ENCODE data around the gene TNFRSF6B. TPM values are rescaled to one million over a fixed set of nuclear protein-coding genes. Genes with fewer than 3 reads are reported as not detected.

Gene TNFRSF6B
- total RNA-seq (2021; ENCODE audit: unreplicated experiment), result not detected
- polyA plus RNA-seq (2012; ENCODE audit: insufficient read length), result 1.4 TPM
- Bru-seq, nascent RNA, result not detected
- BruChase-seq, experiment 1, labeled RNA remaining after a 2-hour chase, result percentile 48 among the genes with signal in this experiment
- percentile 51 among the genes with signal in this experiment for BruChase-seq, experiment 2, labeled RNA remaining after a 6-hour chase
- long read RNA-seq, partial matches to known transcripts, result 0 of 1 reads
- long read RNA-seq, other reads (novel, unspliced or antisense), result 0 of 1 reads

GRCh38 chr20:63696628-63697356 lies at the start of gene TNFRSF6B:
TNFRSF6B (plus strand) TSS chr20:63696652; CDS start chr20:63696768, 116 bp downstream.
- Histone ChIP-seq H3K9me3 (ENCODE audit: control insufficient read depth, insufficient read depth, low read depth, low read length) (no peaks in the 10 kb centered on the region), H3K4me1 (ENCODE audit: control insufficient read depth, insufficient read depth, low read length) (peaks cover 51% of the 10 kb centered on the region), H3K4me3 (ENCODE audit: low read depth in 2 of 2, low read length in 2 of 2) (no peak within 1 kb of the TSS), H3K27me3 (ENCODE audit: control insufficient read depth, insufficient read depth, low read length) (no peaks in the 10 kb centered on the region), H3K36me3 (ENCODE audit: control insufficient read depth, insufficient read depth, low read length) (no peaks in the 10 kb centered on the region), H3K27ac (ENCODE audit: low read length) (peak within 1 kb of the TSS; percentile 61)
- intact Hi-C loops (cut with micrococcal nuclease; ENCODE audit: unreplicated experiment) (no loop called here), in situ Hi-C loops (cut with HindIII; ENCODE audit: low pct_unique_long_range_greater_than_20kb, low sequenced_read_pairs) (no loop called here)
- no peak for TF ChIP-seq REST (IDR thresholded peaks at IDR 0.05; ENCODE audit: insufficient read depth in 1 of 2, low read depth in 2 of 2, low read length in 1 of 2)
- TF ChIP-seq POLR2AphosphoS5 (IDR thresholded peaks at IDR 0.05; ENCODE audit: low read depth, low read length), result no peak
- no peak for TF ChIP-seq SIN3A (IDR thresholded peaks at IDR 0.05; ENCODE audit: borderline replicate concordance, insufficient read depth, low read depth, low read length)
- no peak for TF ChIP-seq TCF7L2 (IDR thresholded peaks at IDR 0.05; ENCODE audit: low read depth, low read length)
- no peak for TF ChIP-seq CTCF (IDR thresholded peaks at IDR 0.05)
- DNase-seq (ENCODE audit: low read depth, low spot score) (no peak), ATAC-seq (no peak)
- CTCF ChIA-PET, result no interaction called here
- no TSS peak for BruUV-seq (replicated peaks)
- POLR2A ChIA-PET, result interaction anchor here (0.6 kb wide), 1 partner anchor 49 kb away, joined by 5 read pairs; no protein-coding TSS in a partner anchor

- intact Hi-C loops (cut with micrococcal nuclease; ENCODE audit: unreplicated experiment), result no loop called here
- CTCF ChIA-PET, result no interaction called here
- Histone ChIP-seq H3K9me3 (ENCODE audit: control insufficient read depth, insufficient read depth, low read depth, low read length) (no peaks in the 10 kb centered on the region), H3K4me1 (ENCODE audit: control insufficient read depth, insufficient read depth, low read length) (peaks cover 2% of the 10 kb centered on the region; the same call in 1 of the 2 replicates), H3K36me3 (ENCODE audit: control insufficient read depth, insufficient read depth, low read length) (no peaks in the 10 kb centered on the region), H3K27me3 (ENCODE audit: control insufficient read depth, insufficient read depth, low read length) (no peaks in the 10 kb centered on the region), H3K4me3 (ENCODE audit: low read depth in 2 of 2, low read length in 2 of 2) (no peak overlapping the region), H3K27ac (ENCODE audit: low read length) (no peak overlapping the region)
- POLR2A ChIA-PET, result interaction anchor here (0.7 kb wide), 1 partner anchor 48 kb away, joined by 5 read pairs; the partner anchor contains the start of gene TNFRSF6B
- DNase-seq (ENCODE audit: low read depth, low spot score) (no peak), ATAC-seq (no peak)
- TF ChIP-seq REST (IDR thresholded peaks at IDR 0.05; ENCODE audit: insufficient read depth in 1 of 2, low read depth in 2 of 2, low read length in 1 of 2) (no peak), TCF7L2 (IDR thresholded peaks at IDR 0.05; ENCODE audit: low read depth, low read length) (no peak), SIN3A (IDR thresholded peaks at IDR 0.05; ENCODE audit: borderline replicate concordance, insufficient read depth, low read depth, low read length) (no peak), CTCF (IDR thresholded peaks at IDR 0.05) (no peak), POLR2AphosphoS5 (IDR thresholded peaks at IDR 0.05; ENCODE audit: low read depth, low read length) (no peak)
- in situ Hi-C loops (cut with HindIII; ENCODE audit: low pct_unique_long_range_greater_than_20kb, low sequenced_read_pairs), result no loop called here
- BruUV-seq (replicated peaks), result no TSS peak
These were observed 48.3 kb upstream of the TNFRSF6B start for GRCh38 chr20:63648190-63648589.

Data from Panc1 (cell line).